NCI-H146 treated with DMSO at 0.1 percent for 48 hours (cell line): Measurements from ENCODE around the gene MFRP.
"Not testable (repeated sequence)": the region's sequence is repeated elsewhere in the genome, so short reads cannot be mapped to it uniquely, and the experiment has no call there.

ENCODE experiments used
- DNase-seq: peaks from one replicate; lab custom pipeline; 2025; ENCODE audit not compliant: unreplicated experiment; lab: John Stamatoyannopoulos, UW

The MFRP gene

GRCh38 chr11:119346605-119347004 is at the start of gene MFRP:
Gene MFRP, minus strand, starts transcription at chr11:119346705. Its CDS starts 192 bp downstream, at chr11:119346513.
- no peak for DNase-seq

DNA sequence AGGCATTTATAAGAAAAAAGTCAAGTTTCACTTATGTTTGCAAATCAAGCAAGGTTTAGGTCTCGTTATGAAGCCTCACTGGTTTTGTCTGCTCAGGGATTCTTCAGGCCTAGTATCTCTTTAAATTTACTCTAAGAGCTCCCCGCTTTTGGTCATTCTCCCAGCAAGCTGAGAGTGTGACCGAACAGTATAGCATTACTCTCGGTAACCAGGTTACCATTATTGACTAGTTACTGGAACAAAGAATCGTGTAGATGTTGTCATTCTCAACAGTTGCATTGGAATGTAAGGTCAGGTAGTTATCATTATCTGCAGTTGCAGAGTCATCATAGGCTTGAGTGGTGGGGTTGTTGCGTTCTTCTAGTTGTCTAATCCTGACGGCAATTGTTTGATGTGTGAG is 44.8 kb upstream of the MFRP start:
- DNase-seq: no peak

GRCh38 chr11:119389611-119390254 is 43.2 kb upstream of the MFRP start:
- peak; percentile 73 for DNase-seq

- no peak for DNase-seq
These were observed 41.6 kb upstream of the MFRP start for GRCh38 chr11:119388103-119388502.

- no peak for DNase-seq
These were observed 37.8 kb upstream of the MFRP start for GRCh38 chr11:119384332-119384731.

DNA sequence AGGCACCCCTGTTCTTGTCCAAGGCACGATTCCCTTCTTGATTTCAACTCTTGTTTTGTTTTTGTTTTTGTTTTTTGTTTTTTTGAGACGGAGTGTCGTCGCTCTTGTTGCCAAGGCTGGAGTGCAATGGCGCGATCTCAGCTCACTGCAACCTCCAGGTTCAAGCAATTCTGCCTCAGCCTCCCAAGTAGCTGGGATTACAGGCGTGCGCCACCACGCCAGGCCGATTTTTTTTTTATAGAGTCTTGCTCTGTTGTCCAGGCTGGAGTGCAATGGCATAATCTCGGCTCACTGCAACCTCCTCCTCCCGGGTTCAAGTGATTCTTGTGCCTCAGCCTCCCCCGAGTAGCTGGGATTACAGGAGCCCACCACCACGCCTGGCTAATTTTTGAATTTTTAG is 36.0 kb upstream of the MFRP start:
- DNase-seq: not testable (repeated sequence)

- no peak for DNase-seq
These were observed 35.6 kb upstream of the MFRP start for GRCh38 chr11:119382101-119382500.

DNA sequence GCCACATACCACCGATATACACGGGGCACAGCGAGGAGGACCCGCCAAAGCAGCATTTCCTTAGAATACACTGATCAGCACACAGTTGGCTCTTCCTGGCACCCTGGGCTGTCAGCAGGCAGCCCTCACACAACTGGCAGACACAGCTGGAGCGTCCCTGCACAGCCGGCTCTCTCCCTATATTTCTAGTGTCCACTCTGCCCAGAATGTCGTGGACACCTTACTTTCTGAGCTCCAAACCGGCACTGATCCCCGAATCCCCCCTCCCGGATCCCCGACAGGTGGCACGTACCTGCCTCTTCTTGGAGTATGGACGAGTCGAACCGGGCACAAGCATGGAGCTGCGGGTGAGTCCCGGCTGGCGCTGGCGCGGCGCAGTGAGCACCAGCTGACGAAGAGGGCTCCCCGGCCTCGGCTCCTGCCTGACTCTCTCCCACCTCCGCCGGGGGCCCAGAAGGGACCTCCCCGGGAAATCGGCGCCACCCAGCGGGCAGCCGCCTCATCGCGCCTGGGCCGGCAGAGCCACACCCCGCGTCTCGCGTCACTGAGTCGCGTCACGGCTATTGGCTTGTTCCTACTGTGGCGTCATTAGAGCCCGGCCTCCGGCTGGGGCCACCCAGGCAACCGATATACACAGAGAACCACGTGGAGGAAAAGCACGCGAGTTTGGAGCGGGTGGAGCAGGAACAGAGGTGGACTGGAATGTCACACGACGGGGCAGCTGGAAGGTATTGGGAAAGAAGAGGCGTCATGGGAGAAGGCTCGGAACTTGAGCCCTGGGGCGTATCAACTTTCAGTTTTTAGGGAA is 34.9 kb upstream of the MFRP start, which contains the start of gene USP2:
TSS of gene USP2 (minus strand) at position 510 of the 808 bp plus-strand sequence. CDS start 8,210 bp downstream, outside the sequence.
- peak; percentile 94 for DNase-seq

- no peak for DNase-seq
These were observed 34.3 kb upstream of the MFRP start for GRCh38 chr11:119380827-119381180.

DNA sequence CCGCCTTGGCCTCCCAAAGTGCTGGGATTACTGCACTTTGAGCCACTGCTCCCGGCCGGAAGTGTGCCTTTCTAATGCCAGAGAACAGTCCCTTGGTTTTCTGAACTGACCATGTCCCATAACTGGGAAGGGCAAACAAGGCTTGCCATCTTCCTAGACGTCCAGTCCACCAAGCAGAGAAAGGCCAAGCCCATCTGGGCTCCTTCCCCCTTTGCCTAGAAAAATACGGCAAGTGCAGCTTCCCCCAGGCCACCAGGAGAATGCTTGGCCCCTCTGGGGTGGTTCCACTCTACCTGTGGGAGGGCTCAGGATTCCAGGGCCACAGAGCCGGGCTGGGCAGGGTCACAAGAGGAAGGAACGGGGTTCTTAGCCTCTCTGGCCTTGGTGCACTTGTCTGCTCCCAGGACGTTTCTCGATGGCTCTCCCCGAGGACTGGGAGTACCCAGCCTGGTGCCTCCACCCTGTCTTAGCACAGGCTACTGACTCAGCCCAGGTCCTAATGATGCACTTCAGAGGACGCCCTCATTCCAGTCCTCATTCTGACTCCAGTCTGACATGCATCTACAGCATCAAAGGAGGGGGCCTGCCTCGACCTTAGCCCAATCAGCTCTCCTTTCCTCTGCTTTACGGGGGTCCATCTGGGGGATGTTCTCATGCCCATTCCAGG is 33.8 kb upstream of the MFRP start:
- DNase-seq: no peak

GRCh38 chr11:119378851-119379465 is 32.5 kb upstream of the MFRP start:
- DNase-seq: no peak

DNA sequence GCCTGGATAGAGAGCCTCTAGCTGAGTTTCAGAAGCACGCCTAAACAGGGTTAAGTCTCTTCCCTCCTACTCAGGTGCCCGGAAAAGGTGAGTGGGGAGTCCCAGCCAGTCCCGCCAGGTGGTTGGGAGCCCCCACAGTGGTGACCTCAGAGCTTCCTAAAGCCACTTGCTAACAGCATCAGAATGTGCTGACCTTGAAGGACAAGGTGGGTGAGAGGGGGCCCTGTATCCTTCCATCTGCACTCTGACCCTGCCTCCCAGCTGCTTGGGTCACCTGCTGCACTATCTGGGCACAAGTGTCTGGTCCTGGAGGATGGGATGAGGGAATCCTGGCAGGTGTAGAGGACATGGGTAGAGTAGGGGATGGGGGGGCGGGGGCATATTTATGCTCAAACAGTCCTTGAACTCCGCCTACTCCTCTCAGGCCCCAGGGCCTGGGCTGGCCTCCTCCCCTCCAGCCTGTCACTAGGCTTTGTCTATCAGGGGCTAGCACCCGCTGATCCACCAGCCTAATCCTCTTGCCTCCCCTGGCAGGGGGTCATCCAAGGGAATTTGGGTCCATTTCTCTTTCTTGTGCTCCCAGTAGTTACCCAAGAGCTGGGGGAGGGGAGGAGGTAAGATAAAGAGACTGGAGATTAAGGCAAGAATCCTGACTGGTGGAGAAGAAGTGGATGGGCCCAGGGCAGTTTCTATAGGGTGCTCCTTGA is 31.6 kb upstream of the MFRP start:
- DNase-seq: no peak

GRCh38 chr11:119377112-119377901 is 30.8 kb upstream of the MFRP start:
- no peak for DNase-seq

DNA sequence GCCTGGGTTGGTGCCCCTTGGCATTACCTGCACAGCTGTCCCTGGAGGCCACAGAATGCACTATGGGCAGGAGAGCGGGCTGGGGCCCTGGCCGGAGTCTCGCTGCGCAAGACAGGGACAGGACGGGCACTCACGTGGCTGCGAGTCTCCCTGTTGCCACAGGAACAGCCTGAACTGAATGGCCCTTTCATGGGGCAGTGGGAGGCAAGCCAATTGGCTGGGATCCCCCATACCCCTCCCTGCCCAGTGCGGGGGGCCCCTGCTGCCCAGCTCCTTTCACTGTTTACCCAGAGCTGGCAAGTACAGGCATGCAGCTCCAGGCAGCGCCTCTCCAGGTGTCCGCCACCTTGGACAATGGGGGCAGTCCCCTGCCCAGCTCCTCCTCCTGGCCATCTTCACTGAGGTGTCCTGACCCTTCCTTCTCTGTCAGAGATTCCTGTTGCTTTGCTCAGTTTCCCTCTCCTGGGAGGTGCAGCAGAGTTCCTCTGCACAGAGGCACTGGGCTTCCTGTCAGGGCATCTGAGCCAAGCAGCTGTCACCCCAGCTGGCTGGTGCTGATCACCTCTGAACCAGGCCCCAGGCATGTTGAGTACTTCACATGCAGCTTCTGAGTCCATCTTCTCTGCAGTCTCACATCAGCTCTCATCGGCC is 29.8 kb upstream of the MFRP start:
- DNase-seq: peak; percentile 94

DNA sequence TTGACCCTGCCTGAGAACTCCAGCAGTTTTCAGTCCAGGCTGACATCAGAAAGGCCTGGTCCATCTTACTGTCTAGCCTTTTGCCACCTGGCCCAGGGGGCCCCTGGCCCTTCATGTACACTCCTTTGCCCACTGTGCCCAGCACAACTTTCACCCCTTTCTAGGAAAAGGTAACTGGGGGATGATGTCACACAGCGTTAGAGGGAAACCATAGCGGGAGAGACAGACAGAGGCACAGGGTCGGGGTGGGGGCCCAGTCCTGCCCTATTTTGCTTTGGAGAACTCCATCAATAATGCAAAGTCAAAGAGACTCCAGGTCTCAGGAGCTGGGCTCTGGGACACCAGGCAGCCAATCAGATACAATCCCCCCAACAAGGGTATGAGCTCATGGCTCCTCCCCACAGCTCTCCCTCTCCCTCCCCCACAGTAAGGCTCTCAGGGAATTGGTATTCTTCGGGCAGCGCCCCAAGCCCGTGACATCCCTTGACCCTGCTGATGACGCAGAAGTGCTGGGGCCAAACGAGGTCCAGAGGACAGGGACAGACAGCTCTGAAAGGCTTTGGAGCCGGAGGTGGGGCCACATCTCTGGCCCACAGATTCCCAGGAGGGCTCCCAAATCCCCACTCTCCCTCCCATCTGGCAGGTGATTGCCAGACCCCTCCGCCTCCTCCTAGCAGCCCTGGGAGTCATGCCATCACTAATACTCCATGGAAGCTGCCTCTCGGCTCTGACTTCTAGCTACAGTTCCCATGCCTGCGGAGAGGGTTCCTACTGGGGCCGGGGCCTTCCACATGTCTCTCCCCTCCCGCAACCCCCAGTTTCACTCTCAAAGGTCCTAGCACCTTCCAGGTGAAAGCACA is 29.1 kb upstream of the MFRP start:
- DNase-seq: no peak

GRCh38 chr11:119374632-119375336 is 28.3 kb upstream of the MFRP start:
- DNase-seq: no peak

DNA sequence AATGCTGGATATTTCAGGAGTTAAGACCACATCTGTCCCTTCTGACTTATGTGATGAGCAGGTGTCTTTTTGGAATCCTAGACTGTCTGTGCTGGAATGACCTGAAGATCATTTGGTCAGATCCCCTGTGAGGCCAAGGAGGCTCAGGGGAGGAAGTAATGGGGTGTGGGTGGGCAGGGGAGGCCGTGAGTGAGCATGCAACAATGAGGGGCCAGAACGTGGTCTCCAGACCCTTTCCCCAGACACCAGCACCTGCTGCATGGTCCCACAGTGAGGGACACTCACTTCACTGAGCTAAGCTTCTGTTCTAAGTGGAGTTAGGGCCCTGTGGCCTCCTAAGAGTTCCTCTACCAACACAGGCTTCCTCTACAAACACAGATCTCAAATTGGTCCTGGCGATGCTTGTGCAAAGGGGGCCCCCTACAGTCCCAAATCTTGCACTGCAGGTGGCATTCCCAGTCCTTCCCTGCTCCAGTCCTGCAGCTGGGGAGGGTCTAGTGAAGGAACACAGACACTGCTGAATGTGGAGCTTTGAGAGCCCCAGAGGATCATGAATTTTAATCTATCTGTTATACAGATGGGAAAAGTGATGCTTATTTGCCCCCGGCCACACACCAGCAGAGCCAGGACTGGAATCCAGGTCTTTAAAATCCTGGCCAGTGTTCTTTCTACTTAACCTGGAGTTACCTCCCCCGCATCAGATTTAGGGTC is 27.6 kb upstream of the MFRP start:
- DNase-seq: peak; percentile 72
